A549 (cell line): Measurements from ENCODE around the gene GRB14.

Source experiments
- EP300 ChIP-seq, 2 experiments: fragments of >200 bp; sonication (Bioruptor Twin); formaldehyde crosslinking; IDR thresholded peaks; 2 replicates in 1 of 2; 3 replicates in 1 of 2; pipeline ENCODE4 v1.6.1; 2016 to 2017
- JUN ChIP-seq, 2 experiments: fragments of >200 bp; sonication (Bioruptor Twin); formaldehyde crosslinking; IDR thresholded peaks; 2 replicates in 1 of 2; 3 replicates in 1 of 2; pipeline ENCODE4 v1.6.1; 2016 to 2017
- POLR2A ChIP-seq: IDR thresholded peaks from 2 replicates; pipeline ENCODE4 v1.6.1; 2012; ENCODE audit warnings: mild to moderate bottlenecking, low read length
- RNF2 ChIP-seq: fragments of 200-600 bp; sonication (generic); IDR thresholded peaks from 2 replicates; pipeline ENCODE4 v1.6.1; 2016; ENCODE audit warnings: low read depth, mild to moderate bottlenecking, antibody characterized with exemption, moderate library complexity, borderline replicate concordance
- ZSCAN20 ChIP-seq: fragments of 250-450 bp; sonication (Bioruptor Pico); IDR thresholded peaks from 2 replicates; pipeline ENCODE4 v1.8.0; 2022; ENCODE audit warnings: mild to moderate bottlenecking, moderate library complexity
- TF ChIP-seq, protein P1 (sequence below): fragments of 450-650 bp; IDR thresholded peaks from 2 replicates; pipeline ENCODE4 v1.6.1; 2014; ENCODE audit warnings: antibody characterized with exemption
- TF ChIP-seq, protein P2 (sequence below): fragments of >200 bp; sonication (Bioruptor Twin); formaldehyde crosslinking; IDR thresholded peaks from 3 replicates; pipeline ENCODE4 v1.5.1; 2016

DNA sequence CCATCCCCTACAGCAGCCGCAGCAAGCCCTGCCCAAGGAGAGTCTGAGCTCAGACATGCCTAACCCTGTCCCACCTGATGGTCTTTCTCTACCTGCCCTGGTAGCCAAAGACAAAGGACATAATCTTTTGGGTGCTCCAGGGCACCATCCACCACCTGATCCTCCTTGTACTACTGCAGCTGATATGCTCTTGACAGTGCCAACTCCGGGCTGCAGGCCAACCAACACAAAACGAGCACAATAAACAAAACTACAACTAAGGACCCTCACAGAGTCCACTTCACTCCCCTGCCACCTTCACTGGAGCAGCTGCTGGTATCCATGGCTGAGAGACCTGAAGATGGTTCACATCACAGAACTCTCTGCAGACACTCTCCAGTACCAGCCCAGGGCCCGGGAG lies 106.3 kb downstream of the GRB14 start:
- TF ChIP-seq, protein P1, sequence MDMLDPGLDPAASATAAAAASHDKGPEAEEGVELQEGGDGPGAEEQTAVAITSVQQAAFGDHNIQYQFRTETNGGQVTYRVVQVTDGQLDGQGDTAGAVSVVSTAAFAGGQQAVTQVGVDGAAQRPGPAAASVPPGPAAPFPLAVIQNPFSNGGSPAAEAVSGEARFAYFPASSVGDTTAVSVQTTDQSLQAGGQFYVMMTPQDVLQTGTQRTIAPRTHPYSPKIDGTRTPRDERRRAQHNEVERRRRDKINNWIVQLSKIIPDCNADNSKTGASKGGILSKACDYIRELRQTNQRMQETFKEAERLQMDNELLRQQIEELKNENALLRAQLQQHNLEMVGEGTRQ, result no peak
- TF ChIP-seq, protein P2, sequence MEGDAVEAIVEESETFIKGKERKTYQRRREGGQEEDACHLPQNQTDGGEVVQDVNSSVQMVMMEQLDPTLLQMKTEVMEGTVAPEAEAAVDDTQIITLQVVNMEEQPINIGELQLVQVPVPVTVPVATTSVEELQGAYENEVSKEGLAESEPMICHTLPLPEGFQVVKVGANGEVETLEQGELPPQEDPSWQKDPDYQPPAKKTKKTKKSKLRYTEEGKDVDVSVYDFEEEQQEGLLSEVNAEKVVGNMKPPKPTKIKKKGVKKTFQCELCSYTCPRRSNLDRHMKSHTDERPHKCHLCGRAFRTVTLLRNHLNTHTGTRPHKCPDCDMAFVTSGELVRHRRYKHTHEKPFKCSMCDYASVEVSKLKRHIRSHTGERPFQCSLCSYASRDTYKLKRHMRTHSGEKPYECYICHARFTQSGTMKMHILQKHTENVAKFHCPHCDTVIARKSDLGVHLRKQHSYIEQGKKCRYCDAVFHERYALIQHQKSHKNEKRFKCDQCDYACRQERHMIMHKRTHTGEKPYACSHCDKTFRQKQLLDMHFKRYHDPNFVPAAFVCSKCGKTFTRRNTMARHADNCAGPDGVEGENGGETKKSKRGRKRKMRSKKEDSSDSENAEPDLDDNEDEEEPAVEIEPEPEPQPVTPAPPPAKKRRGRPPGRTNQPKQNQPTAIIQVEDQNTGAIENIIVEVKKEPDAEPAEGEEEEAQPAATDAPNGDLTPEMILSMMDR, result no peak
- TF ChIP-seq JUN (IDR thresholded peaks at IDR 0.05) (no peak), EP300 (IDR thresholded peaks at IDR 0.05) (no peak), ZSCAN20 (no peak), POLR2A (no peak), RNF2 (no peak)
